Nephron progenitor cell (in vitro differentiated cells): ENCODE measurements around the gene ASPSCR1.

ENCODE experiments used
- DNase-seq: peaks from one replicate; pipeline ENCODE4 v3.0.0; 2021
- H3K27ac Mint-ChIP-seq: 2 replicates; pipeline ENCODE4 v1.8.0; 2021; ENCODE audit warnings: mild to moderate bottlenecking, moderate library complexity, mixed read lengths
- H3K27me3 Mint-ChIP-seq: 2 replicates; pipeline ENCODE4 v1.8.0; 2021; ENCODE audit warnings: mild to moderate bottlenecking, low read depth, mixed read lengths; ENCODE audit not compliant: poor library complexity
- H3K36me3 Mint-ChIP-seq: 2 replicates; pipeline ENCODE4 v1.8.0; 2021; ENCODE audit warnings: low read depth, mixed read lengths
- H3K4me1 Mint-ChIP-seq: 2 replicates; pipeline ENCODE4 v1.8.0; 2021; ENCODE audit warnings: mixed read lengths
- H3K4me3 Mint-ChIP-seq: 2 replicates; pipeline ENCODE4 v1.8.0; 2021; ENCODE audit warnings: mild to moderate bottlenecking, moderate library complexity, mixed read lengths
- H3K9me3 Mint-ChIP-seq: 2 replicates; pipeline ENCODE4 v1.8.0; 2021; ENCODE audit warnings: mild to moderate bottlenecking, moderate library complexity, mixed read lengths
- TF ChIP-seq, protein P1 (sequence below): fragments of 200-600 bp; sonication (generic); IDR thresholded peaks from 2 replicates; pipeline ENCODE4 v1.5.0; 2021; ENCODE audit warnings: antibody characterized with exemption

Gene ASPSCR1

DNA sequence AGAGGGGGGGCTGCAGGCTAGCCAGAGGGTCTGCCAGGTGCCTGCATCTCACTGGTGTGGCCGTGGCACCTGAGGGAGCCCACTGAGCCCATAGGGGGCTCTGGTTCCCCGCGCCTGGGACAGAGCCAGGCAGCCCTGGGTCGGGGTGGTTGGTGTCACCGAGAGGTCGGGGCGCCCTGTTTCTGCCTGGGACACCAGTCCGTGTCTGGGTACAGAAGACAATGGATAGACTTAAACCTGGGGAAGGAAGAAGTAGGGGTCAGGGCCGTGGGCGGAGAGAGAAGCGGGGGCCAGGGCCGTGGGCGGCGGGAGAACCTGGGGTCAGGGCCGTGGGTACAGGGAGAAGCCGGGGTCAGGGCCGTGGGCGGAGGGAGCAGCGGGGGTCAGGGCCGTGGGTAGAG is 71.1 kb downstream of the ASPSCR1 start:
- Mint-ChIP-seq H3K36me3 (peaks cover 8% of the 10 kb centered on the region), H3K27ac (no peak overlapping the region), H3K4me1 (peaks cover 20% of the 10 kb centered on the region), H3K4me3 (no peak overlapping the region), H3K9me3 (no peaks in the 10 kb centered on the region), H3K27me3 (no peaks in the 10 kb centered on the region)
- TF ChIP-seq, protein P1, sequence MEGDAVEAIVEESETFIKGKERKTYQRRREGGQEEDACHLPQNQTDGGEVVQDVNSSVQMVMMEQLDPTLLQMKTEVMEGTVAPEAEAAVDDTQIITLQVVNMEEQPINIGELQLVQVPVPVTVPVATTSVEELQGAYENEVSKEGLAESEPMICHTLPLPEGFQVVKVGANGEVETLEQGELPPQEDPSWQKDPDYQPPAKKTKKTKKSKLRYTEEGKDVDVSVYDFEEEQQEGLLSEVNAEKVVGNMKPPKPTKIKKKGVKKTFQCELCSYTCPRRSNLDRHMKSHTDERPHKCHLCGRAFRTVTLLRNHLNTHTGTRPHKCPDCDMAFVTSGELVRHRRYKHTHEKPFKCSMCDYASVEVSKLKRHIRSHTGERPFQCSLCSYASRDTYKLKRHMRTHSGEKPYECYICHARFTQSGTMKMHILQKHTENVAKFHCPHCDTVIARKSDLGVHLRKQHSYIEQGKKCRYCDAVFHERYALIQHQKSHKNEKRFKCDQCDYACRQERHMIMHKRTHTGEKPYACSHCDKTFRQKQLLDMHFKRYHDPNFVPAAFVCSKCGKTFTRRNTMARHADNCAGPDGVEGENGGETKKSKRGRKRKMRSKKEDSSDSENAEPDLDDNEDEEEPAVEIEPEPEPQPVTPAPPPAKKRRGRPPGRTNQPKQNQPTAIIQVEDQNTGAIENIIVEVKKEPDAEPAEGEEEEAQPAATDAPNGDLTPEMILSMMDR = no peak
- DNase-seq = no peak

DNA sequence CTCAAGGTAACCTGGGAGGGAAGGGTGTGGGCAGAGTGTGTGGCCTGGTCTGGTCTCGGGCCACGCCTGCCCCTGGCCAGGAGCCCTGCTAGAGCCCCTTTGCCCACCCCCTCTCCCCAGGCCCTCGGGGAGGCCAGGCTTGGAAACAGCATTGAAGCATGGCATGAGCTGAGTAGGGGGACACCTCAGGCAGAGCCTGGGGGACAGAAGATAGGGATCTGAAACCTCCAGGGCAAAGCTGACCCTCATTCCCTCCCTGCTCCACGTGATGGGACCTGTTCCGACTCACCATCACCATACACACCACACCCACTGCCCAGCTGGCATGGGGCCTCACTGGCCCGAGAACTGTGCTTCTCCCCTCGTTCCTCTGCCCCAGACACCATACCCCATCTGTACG is 71.7 kb downstream of the ASPSCR1 start:
- H3K9me3 Mint-ChIP-seq = no peaks in the 10 kb centered on the region
- no peak for DNase-seq
- H3K4me3 Mint-ChIP-seq = no peak overlapping the region
- TF ChIP-seq, protein P1 = no peak
- peaks cover 8% of the 10 kb centered on the region for H3K36me3 Mint-ChIP-seq
- no peak overlapping the region for H3K27ac Mint-ChIP-seq
- H3K27me3 Mint-ChIP-seq = no peaks in the 10 kb centered on the region
- H3K4me1 Mint-ChIP-seq = peaks cover 20% of the 10 kb centered on the region

DNA sequence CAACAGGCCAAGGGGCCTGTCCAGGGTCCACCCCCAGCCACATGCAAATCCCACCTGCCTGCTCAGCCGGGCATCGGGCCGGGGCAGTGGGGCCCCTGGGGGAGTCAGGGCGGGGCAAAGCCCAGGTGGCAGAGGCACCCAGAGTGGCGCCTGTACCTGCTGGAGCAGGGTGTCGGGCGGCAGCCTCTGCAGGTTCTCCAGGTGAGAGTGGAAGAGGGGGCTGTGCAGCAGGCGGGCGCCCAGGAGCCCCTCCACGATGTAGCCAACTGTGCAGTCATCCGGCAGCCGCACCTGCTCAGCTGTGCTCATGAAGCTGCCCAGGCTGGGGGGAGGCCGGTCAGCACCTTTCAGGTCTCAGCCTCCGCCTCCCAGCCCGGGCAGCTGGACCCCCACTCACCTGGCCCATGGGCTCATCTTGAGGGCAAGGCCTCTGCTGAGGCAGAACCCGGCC is 72.1 kb downstream of the ASPSCR1 start:
- H3K4me3 Mint-ChIP-seq = no peak overlapping the region

DNA sequence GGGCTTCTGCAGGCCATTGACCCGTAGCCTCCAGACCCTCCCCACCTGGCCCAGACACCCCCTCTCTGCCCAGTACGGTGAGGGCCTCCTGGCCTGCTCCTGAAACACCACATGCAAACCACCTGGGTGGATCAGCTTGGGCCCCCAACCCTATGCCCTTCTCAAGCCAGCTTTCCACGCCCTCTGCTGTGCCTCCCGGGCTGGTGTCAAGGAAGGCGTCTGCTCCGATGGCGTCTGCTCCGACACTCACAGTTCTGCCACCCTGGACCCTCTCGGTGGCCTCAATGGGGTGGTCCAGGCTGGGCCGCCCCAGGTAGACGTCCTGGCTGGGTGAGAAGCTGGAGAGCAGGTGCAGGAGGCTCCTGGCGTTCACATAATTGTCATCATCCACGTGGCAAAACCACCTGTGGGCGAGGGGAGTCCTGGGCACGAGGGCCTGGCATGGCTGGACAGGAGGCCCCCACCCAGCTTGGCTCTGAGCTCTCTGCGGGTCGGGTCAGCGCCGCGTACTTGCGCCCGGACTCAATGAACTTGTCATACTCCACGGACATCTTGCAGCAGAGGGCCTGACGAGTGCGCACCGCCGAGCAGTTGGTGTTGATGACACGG is 72.8 kb downstream of the ASPSCR1 start:
- Mint-ChIP-seq H3K27ac (no peak overlapping the region), H3K4me1 (peaks cover 20% of the 10 kb centered on the region), H3K9me3 (no peaks in the 10 kb centered on the region), H3K4me3 (peak overlapping the region; percentile 88), H3K27me3 (no peaks in the 10 kb centered on the region), H3K36me3 (peaks cover 8% of the 10 kb centered on the region)
- TF ChIP-seq, protein P1 = no peak
- no peak for DNase-seq

More for the DNA sequence above, 72.1 kb downstream of the ASPSCR1 start:
- DNase-seq = no peak
- Mint-ChIP-seq H3K27ac (no peak overlapping the region), H3K36me3 (peaks cover 8% of the 10 kb centered on the region), H3K4me1 (peaks cover 20% of the 10 kb centered on the region), H3K27me3 (no peaks in the 10 kb centered on the region), H3K9me3 (no peaks in the 10 kb centered on the region)
- TF ChIP-seq, protein P1 = no peak

- Mint-ChIP-seq H3K9me3 (no peaks in the 10 kb centered on the region), H3K4me3 (peak overlapping the region; percentile 88), H3K4me1 (peaks cover 20% of the 10 kb centered on the region), H3K36me3 (peaks cover 8% of the 10 kb centered on the region), H3K27me3 (no peaks in the 10 kb centered on the region), H3K27ac (no peak overlapping the region)
- TF ChIP-seq, protein P1 = no peak
- no peak for DNase-seq
These were observed 73.6 kb downstream of the ASPSCR1 start for GRCh38 chr17:82050761-82051641.
